GM21528 (cell line): ENCODE results near the gene NDUFA3.
A peak's percentile ranks its signal among the peaks of the same experiment; 100 is the strongest.

Experiments
- ATAC-seq: cut with Tn5 transposase; IDR thresholded peaks from one replicate; pipeline ENCODE4 v1.9.1; 2021; ENCODE audit warnings: mild to moderate bottlenecking, moderate library complexity; ENCODE audit not compliant: unreplicated experiment, low FRiP score

Gene NDUFA3

DNA sequence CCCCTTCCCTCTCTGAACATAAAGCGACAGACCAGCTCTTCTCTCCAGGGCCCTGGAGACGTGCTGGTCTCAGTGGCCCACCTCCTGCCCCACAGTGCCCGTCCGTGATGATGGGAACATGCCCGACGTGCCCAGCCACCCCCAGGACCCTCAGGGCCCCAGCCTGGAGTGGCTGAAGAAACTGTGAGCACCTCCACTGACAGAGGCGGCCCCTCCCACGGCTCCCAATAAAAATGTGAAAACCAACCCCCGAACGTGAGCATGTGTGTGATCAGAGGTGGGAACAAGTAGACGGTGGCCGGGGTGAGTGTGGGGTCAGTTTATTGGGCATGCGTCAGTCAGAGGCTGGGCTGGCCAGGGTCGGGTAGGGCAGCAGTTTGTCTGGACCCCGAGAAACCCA, 4.1 kb downstream of the NDUFA3 start:
- no peak for ATAC-seq

DNA sequence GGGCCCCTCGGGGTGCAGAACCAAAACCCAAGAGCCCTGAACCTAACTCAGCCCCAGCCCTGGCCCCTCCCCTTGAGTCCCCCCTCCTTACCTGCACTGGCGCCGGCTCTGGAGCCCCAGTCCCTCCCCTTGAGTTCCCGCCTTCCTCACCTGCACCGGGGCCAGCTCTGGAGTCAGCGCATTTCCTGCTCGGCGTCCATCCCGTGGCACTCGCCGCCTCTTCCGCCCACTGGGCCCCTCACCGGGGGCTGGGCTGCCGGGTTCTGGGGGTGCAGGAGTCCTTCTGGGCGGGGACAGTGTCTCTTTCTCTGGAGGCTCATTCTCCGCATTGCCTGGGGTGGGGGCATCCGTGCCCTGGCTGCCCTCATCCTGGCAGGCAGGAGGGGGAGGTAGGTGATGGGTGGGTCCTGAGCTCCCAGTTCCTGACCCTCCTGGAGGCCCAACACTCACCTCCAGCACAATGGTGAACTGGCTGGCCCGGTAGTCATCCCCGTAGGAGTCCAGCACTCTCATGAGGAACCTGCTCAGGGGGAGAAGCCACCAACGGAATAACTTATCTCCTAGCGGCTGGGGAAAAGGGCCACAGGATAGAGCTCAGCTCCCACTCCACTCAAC, 5.3 kb downstream of the NDUFA3 start:
- no peak for ATAC-seq

DNA sequence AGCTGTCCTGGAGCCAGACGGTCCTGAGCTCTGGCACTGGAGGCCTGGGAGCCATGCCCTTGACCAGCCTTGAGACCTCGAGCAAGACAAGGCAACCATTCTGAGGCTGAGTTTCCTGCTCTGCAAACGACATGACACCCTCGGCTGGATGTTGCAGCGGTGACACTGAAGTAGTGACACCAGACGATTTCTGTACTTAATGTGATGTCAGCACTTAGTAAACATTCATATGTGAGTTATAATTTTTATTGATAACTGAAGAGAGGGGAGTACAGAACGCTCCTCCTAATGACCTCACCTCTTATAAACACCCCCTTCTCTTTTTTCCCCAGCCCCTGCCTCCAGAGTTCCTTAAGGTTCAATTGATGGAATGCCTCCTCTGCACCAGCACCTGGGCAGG, 5.8 kb downstream of the NDUFA3 start:
- ATAC-seq = no peak

DNA sequence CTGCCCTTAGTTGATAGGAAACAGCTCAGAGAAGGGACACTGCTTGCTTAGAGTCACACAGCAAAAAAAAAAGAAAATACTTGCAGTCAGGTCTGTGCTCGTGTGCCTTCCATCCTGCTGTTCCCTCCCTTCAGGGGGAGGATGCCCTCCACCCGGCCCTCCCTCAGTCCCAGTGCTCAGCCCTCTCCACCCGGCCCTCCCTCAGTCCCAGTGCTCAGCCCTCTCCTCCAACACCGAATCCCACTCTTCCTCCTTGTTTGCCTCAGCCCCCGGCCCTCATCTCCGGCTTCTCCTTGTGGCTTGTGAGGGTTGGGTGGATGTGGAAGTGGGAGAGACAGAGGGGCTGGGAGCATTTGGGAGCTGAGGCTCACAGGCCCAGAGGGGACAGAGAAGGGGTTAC, 7.0 kb downstream of the NDUFA3 start:
- no peak for ATAC-seq

DNA sequence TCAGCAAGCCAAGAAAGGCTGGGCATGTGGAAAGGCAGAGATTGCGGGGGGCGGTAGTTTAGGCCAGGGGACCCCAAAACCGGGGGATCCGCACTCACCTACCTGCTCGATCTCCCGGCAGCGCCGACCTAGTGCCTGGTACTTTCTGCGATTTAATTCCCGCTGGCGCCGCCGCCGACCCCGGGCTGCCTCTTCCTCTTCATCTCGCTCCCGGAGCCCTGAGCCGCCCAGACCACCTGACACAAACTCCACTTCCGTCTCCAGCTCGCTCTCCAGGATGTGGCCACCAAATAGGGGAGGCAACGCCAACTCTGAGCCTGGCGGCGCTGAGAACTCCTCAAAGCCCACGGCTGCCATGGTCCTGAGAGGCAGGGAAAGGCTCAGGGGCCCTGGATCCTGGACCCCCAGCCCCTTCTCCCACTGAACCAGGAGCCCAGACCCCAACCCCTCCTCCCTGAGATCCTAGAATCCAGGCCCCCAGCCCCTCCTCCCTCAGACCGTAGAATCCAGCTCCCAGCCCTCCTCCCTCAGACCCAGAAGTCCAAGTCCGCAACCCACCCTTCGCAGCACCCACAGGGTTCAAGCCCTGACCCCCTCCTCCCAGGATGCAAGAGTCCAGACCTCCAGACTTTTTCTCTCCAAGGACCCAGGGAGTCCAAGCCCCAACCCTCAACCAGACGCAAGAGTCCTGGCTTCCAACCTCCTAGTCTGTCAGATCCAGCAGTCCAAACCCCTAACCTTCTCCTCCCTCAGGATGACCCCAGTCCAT, 11.9 kb downstream of the NDUFA3 start:
- peak; percentile 2 for ATAC-seq

DNA sequence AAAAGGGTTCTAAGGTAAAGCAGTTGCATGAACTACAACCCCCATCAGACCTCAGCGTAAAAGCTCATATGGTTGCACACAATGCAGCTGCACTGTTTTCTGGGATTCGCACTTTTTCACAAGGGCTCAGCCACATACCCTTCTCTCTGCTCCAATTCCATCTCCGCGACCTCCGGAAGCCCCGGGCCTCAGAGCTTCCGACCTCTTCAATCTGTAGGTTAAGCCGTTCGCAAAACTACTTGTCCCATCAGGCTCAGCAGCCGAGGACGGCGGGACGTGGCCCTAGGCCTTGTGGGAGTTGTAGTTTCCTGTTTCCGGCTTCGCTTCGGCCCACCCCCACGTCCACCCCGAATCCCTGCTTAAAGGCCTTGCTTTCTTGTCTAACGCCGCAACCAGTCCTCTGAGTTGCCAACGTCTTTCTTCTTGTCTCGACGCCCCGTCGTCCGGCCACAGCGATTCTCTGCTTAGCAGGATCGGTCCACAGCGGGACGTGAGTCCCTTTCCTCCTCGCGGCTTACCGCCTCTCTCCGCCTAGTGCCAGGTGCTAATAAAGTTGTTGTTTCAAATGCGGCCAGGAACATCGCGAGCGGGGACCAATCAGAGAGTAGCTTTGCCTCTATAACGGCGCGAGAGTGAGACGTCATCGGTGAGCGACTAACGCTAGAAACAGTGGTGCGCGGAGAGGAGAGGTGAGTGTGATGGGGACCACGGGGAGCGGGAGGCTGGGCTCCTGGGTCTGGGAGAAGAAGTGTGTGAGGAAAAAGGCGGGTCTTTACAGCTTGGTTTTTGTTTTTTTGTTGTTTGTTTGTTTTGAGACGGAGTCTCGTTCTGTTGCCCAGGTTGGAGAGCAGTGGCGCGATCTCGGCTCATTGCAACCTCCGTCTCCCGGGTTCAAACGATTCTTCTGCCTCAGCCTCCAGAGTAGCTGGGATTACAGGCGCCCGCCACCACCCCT, 12.7 kb downstream of the NDUFA3 start, which contains the start of the genes PRPF31 and TFPT:
PRPF31 (plus strand) TSS at position 646 of the 955 bp plus-strand sequence. CDS start 2,525 bp downstream, outside the sequence.
TFPT (minus strand) TSS at position 549 of the 955 bp plus-strand sequence; CDS start at position 161, 388 bp downstream.
- peak; percentile 68 for ATAC-seq

DNA sequence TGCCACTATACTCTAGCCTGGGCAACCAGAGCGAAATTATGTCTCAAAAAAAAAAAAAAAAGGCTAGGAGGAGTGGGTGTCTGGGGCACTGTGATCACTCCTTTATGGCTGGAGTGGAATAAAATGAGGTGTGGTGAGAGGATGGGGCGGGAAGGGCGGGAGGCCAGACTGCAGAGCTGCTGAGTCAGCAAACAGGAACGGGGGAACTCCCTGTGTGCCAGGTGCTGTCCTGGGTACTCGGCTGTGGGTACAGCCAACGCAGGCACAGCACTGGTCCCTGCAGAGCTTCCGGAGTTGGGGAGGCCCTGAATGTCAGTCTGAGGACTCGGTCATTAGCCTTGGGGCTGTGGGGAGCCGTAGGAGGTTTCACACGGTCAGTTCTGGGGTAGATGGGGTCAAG, 18.6 kb downstream of the NDUFA3 start:
- ATAC-seq = no peak

DNA sequence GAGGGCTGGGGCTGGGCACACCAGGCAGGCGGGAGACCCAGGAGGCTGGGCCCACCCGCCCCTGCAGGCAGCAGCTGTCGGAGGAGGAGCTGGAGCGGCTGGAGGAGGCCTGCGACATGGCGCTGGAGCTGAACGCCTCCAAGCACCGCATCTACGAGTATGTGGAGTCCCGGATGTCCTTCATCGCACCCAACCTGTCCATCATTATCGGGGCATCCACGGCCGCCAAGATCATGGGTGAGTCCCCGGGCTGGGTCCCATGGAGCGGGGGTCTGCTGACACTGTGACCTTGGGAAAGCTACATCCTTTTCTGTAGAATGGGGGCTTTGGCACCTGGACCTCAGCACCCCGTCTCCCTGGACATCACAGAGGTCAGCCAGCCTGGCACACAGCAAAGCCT, 21.0 kb downstream of the NDUFA3 start:
- no peak for ATAC-seq

DNA sequence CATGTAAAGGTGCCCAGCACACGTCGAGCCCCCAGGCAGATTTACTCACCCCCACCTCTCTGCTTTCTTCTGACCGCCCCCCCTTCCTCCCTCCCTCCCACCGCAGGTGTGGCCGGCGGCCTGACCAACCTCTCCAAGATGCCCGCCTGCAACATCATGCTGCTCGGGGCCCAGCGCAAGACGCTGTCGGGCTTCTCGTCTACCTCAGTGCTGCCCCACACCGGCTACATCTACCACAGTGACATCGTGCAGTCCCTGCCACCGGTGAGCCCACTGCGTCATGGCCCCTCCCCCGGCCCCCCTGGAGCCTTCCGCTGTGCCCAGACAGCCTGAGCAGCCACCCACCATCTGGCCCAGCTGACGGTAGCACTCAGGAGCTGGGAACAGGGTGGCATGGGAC, 21.7 kb downstream of the NDUFA3 start:
- ATAC-seq = no peak

DNA sequence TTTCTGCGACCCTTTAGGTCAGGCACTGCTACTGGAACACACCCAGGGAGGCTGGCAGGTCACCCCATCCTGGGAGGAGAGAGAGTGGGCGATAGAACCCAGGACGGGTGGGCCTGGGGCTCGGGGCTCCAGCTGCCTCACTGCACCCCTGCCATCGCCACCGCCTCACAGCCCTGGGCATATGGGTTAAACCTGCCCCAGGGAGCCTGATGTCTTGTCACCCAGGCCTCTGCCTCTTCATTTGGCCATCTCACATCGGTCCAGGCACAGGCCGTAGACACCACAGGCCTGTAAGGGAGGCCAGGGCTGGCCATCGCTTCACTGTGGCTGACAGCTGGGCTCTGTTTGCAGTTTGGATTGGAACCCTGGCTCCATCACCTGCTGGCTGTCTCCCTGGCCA, 23.1 kb downstream of the NDUFA3 start:
- ATAC-seq = no peak

DNA sequence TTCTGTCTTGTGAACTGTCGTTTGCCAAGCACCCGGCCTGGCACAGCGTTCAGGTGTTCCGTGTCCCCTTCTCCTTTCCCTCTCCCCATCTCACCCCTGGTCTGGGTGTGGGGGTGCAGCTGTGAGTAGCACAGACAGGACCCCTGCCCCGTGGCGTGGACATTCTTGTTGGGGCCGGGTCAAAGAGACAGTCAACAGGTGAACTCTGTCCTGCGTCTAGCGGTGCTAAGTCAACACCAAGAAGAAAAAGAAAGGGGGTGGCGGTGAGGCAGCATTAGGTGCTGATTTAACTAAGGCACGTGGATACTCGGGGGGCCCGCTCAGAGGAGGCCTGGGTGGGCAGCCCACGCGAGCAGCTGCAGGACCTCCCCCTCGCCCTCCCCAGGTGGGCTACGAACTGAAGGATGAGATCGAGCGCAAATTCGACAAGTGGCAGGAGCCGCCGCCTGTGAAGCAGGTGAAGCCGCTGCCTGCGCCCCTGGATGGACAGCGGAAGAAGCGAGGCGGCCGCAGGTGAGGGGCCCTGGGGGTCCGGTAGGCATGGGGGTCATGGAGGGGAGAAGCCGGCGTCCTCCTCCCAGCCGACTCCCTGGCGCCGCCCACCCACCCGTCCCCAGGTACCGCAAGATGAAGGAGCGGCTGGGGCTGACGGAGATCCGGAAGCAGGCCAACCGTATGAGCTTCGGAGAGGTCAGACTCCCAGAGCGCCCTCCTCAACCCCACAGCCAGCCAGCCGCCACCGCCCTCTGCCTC, 25.2 kb downstream of the NDUFA3 start:
- no peak for ATAC-seq

DNA sequence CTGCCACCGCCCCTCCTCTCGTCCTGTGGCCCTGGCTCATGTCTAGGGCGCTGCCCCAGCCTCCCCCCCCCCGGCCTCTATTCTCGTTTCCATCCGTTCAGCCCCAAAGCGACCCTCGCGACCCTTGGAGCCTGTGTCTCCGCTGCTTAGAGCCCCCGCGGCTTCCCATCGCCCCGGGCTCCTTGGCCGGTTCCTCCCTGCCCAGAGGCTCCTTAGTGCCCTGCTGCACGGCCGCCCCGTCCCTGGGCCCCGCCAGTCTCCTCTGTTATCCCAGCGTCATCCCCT, 25.7 kb downstream of the NDUFA3 start:
- no peak for ATAC-seq

DNA sequence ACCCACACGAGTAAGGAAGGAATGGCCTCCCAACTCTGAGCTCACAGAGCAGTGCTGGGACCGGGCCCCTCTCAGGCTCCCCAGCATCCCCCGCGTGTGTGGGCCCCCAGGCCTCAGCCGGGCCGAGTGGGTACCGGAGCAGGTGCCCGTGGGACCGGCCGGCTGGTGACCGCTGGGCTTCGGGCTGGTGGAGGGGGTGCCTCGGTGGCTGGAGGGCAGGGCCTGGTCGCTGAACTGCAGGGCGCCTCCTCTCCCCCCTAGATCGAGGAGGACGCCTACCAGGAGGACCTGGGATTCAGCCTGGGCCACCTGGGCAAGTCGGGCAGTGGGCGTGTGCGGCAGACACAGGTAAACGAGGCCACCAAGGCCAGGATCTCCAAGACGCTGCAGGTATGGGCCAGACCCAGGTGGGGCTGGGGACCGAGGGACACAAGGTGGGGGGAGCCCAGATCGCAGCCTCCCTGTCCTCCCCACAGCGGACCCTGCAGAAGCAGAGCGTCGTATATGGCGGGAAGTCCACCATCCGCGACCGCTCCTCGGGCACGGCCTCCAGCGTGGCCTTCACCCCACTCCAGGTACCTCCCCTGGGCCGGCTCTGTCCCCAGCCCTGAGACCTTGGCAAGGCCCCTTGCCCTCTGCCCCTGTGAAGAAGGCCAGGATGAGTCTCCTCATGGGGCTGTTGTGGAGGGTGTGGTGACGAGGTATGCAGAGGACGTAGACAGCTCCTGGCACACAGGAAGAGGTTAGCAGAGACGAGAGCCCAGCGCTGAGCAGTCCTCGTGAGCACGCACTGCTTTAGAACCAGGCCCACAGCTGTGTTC, 26.4 kb downstream of the NDUFA3 start:
- ATAC-seq = no peak

DNA sequence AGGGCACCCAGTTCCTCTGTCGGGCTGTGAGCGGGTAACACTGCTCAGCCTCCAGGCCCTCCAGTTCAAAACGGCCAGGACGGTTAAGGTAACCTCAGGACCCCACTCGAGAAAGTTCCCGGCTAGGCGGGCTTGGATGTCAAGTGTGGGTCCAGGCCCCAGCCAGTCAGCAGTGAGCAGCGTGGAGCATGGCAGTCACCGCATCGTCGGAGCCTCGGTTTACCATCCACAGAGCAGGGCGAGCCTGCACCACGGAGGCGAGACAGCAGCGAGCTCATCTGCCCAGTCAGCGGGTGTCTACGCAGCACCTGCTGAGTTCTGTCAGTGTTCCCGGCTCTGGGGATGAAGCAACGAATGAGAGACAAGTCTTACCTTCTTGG, 27.0 kb downstream of the NDUFA3 start:
- ATAC-seq = no peak

DNA sequence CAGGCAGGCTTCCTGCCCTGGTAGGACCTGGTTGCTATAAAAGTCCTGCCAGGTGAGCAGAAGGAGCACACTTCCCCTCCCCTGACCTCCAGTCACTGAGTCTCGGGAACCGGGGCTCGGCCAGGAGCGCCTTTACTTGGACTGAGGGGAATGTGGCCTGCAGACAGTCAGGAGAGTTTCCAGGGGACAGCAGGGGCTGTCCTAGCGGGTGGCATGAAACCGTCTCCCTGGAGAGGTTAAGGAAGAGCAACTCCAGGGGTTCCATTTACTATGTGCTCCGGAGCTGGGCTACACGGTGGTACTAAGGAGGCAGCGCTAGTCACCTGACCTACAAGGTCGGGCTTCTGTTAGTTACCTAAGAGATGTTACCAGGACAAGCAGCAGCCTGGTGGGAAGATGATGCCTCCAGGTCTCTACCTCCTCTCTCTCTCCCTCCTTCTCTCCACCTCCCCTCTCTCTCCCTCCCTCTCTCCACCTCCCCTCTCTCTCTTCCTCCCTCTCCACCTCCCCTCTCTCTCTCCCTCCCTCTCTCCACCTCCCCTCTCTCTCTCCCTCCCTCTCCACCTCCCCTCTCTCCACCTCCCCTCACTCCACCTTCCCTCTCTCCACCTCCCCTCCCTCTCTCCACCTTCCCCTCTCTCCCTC, 30.8 kb downstream of the NDUFA3 start:
- ATAC-seq = no peak

DNA sequence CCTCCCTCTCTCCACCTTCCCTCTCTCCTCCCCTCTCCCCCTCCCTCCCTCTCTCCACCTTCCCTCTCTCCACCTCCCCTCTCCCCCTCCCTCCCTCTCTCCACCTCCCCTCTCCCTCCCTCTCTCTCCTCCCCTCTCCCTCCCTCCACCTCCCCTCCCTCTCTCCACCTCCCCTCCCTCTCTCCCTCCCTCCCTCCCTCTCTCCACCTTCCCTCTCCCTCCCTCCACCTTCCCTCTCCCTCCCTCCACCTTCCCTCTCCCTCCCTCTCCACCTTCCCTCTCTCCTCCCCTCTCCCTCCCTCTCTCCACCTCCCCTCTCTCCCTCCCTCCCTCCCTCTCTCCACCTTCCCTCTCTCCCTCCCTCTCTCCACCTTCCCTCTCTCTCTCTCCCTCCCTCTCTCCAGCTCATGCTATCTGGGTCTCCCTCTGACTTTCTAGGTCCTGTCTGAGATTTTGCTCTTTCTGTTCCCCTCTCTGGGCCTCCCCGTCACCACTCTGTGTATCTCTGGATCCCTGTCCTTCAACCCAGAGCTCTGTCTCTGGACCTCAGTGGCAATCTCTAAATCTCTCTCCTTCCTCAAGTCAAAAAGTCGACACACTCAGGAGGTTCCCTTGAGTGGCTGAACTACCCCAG, 31.4 kb downstream of the NDUFA3 start:
- no peak for ATAC-seq

DNA sequence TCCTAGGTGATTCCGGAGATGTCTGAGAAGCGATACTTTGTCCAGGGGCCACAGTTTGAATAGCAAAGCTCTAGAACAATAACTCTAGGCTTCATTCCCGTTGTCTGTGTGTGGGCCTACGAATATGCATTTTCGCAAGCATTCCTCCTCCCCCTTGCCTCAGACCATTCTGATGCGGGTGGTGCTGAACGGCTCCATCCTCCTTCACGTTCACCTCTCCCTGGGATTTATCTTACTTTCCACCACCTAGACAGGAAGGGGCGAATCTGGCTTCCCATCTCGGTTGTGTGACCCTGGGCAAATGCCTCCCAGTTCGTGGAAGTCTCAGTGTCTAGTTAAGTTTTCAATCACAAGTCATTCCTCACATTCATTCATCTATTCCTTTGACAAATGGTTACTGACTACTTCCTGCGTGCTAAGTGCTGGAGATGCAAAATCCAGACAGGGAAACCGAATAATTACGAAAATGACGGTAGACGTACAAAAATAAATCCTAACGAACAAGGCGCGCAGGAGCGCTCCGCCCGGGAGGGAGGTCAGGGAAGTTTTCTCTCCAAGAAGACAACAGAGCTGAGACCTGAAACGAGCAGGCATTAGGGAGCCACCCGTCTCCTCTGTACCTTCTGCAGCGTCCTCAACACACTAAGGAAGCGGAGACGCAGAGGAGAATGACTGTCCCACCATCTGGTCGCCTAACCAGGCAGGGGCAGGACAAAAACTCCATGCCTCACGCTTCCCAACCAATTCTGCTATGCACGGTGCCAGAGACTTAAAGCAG, 33.6 kb downstream of the NDUFA3 start:
- peak; percentile 0 for ATAC-seq
